NT2/D1 (cell line): ENCODE measurements around the gene HCST.
"Not testable (repeated sequence)": the region's sequence is repeated elsewhere in the genome, so short reads cannot be mapped to it uniquely, and the experiment has no call there.

ENCODE experiments used
- DNase-seq: peaks from one replicate; pipeline ENCODE4 v3.0.0-alpha.2; 2011; ENCODE audit warnings: low read depth, low spot score
- H3K27me3 ChIP-seq: 2 replicates; pipeline ENCODE4 v1.6.0; 2011; ENCODE audit warnings: mild to moderate bottlenecking; ENCODE audit not compliant: insufficient read length, insufficient read depth
- H3K36me3 ChIP-seq: 2 replicates; pipeline ENCODE4 v1.6.1; 2011; ENCODE audit warnings: mild to moderate bottlenecking, low read length, mixed read lengths; ENCODE audit not compliant: insufficient read depth, insufficient read length
- H3K4me1 ChIP-seq: 2 replicates; pipeline ENCODE4 v1.5.1; 2011; ENCODE audit not compliant: insufficient read depth, insufficient read length
- H3K4me3 ChIP-seq: 2 replicates; pipeline ENCODE4 v1.5.1; 2011; ENCODE audit warnings: low read depth; ENCODE audit not compliant: insufficient read length
- H3K9ac ChIP-seq: 2 replicates; pipeline ENCODE4 v1.6.0; 2011; ENCODE audit warnings: low read depth; ENCODE audit not compliant: insufficient read length
- H3K9me3 ChIP-seq: 2 replicates; pipeline ENCODE4 v1.5.1; 2011; ENCODE audit warnings: mild to moderate bottlenecking, low read length; ENCODE audit not compliant: insufficient read depth
- SUZ12 ChIP-seq: IDR thresholded peaks from 2 replicates; pipeline ENCODE4 v1.6.1; 2011; ENCODE audit not compliant: insufficient read length, insufficient read depth; ENCODE audit errors: extremely low read depth
- YY1 ChIP-seq: IDR thresholded peaks from 2 replicates; pipeline ENCODE4 v1.6.1; 2011; ENCODE audit not compliant: insufficient read length, insufficient read depth
- ZNF274 ChIP-seq: IDR thresholded peaks from 2 replicates; pipeline ENCODE4 v1.6.1; 2011; ENCODE audit warnings: mild to moderate bottlenecking, low read depth, low read length

The HCST gene

GRCh38 chr19:35869327-35870123 is 32.8 kb upstream of the HCST start:
- peak; percentile 85 for DNase-seq
- Histone ChIP-seq H3K4me3 (peak overlapping the region; percentile 24), H3K36me3 (no peaks in the 10 kb centered on the region), H3K27me3 (peaks cover 7% of the 10 kb centered on the region), H3K9me3 (no peaks in the 10 kb centered on the region), H3K4me1 (peaks cover 3% of the 10 kb centered on the region), H3K9ac (no peak overlapping the region)
- no peak for TF ChIP-seq YY1
- TF ChIP-seq ZNF274, result no peak
- no peak for TF ChIP-seq SUZ12

DNA sequence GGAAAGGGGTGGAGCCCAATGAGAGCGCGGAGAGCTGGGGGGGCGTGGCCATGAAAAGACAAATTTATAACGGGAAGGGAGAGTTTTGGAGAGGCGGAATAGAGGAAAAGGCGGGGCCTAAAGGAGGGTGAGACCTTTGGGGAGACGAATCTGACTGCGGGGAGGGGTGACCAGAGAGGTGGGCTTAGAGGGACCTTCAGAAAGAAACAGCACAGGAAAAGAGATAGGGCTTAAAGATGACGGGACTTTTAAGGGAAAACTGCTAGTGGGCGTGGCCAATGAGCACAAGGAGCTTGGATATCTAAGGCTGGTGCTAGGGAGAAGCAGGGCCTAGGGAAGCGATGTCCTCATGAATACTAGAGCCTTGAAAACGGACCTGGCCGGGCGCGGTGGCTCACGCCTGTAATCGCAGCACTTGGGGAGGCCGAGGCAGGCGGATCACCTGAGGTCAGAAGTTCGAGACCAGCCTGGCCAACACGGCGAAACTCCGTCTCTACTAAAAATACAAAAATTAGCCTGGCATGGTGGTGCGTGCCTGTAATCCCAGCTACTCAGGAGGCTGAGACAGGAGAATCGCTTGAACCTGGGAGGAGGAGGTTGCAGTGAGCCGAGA is 32.1 kb upstream of the HCST start:
- H3K27me3 ChIP-seq, H3K36me3 ChIP-seq, H3K9me3 ChIP-seq, H3K4me1 ChIP-seq, DNase-seq: not testable (repeated sequence)
- H3K4me3 ChIP-seq, result peak overlapping the region; percentile 24
- H3K9ac ChIP-seq, result peak overlapping the region; percentile 32

GRCh38 chr19:35870798-35871197 is 31.5 kb upstream of the HCST start:
- Histone ChIP-seq H3K9ac (peak overlapping the region; percentile 32), H3K4me3 (no peak overlapping the region), H3K27me3 (peaks cover 7% of the 10 kb centered on the region), H3K9me3 (no peaks in the 10 kb centered on the region), H3K4me1 (peaks cover 3% of the 10 kb centered on the region), H3K36me3 (no peaks in the 10 kb centered on the region)
- no peak for DNase-seq
- no peak for TF ChIP-seq ZNF274
- TF ChIP-seq SUZ12, result no peak
- no peak for TF ChIP-seq YY1

GRCh38 chr19:35871611-35872010 is 30.7 kb upstream of the HCST start:
- DNase-seq, result no peak
- no peaks in the 10 kb centered on the region for H3K36me3 ChIP-seq
- peaks cover 3% of the 10 kb centered on the region for H3K4me1 ChIP-seq
- peaks cover 7% of the 10 kb centered on the region for H3K27me3 ChIP-seq
- no peak overlapping the region for H3K9ac ChIP-seq
- H3K9me3 ChIP-seq, result no peaks in the 10 kb centered on the region
- no peak overlapping the region for H3K4me3 ChIP-seq
- TF ChIP-seq SUZ12, result no peak
- TF ChIP-seq YY1, result no peak
- TF ChIP-seq ZNF274, result no peak

GRCh38 chr19:35872180-35872579 is 30.1 kb upstream of the HCST start:
- Histone ChIP-seq H3K27me3 (peaks cover 7% of the 10 kb centered on the region), H3K9ac (no peak overlapping the region), H3K36me3 (peaks cover 2% of the 10 kb centered on the region), H3K4me1 (peaks cover 3% of the 10 kb centered on the region), H3K4me3 (no peak overlapping the region), H3K9me3 (no peaks in the 10 kb centered on the region)
- TF ChIP-seq YY1, result peak; percentile 34
- no peak for TF ChIP-seq SUZ12
- DNase-seq, result no peak

- Histone ChIP-seq H3K36me3 (peaks cover 5% of the 10 kb centered on the region), H3K27me3 (no peaks in the 10 kb centered on the region), H3K9ac (no peak overlapping the region), H3K4me1 (peaks cover 3% of the 10 kb centered on the region), H3K4me3 (no peak overlapping the region), H3K9me3 (no peaks in the 10 kb centered on the region)
- TF ChIP-seq SUZ12, result no peak
- no peak for TF ChIP-seq YY1
- no peak for TF ChIP-seq ZNF274
- no peak for DNase-seq
These were observed 27.9 kb upstream of the HCST start for GRCh38 chr19:35874392-35874930.

DNA sequence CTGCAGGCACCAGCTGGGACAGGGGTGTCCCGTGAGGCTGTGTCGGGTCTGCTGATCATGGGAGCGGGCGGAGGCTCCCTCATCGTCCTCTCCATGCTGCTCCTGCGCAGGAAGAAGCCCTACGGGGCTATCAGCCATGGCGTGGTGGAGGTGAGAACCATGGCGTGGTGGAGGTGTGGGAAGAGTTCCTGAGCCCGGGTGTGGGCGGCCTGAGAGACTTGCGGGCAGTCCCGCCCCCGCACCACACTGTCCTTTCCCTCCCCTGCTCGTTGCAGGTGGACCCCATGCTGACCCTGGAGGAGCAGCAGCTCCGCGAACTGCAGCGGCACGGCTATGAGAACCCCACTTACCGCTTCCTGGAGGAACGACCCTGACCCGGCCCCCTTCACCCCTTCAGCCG is 23.3 kb upstream of the HCST start:
- H3K9me3 ChIP-seq, result no peaks in the 10 kb centered on the region
- H3K36me3 ChIP-seq, result peaks cover 5% of the 10 kb centered on the region
- H3K9ac ChIP-seq, result peak overlapping the region; percentile 10
- DNase-seq, result no peak
- no peak overlapping the region for H3K4me3 ChIP-seq
- no peak for TF ChIP-seq SUZ12
- no peak for TF ChIP-seq ZNF274
- no peak for TF ChIP-seq YY1
- no peaks in the 10 kb centered on the region for H3K27me3 ChIP-seq
- H3K4me1 ChIP-seq, result no peaks in the 10 kb centered on the region
